CD14-positive monocyte (primary cell): ENCODE results near the gene DDX10. TPM values are rescaled to one million over a fixed set of nuclear protein-coding genes. Genes with fewer than 3 reads are reported as not detected.

Experiments used
- DNase-seq, 3 donors: peaks; one replicate each; pipeline ENCODE4 v3.0.0-alpha.2; 2011 to 2022
- H2AFZ ChIP-seq: 2 replicates; pipeline ENCODE4 v1.6.0; 2012; ENCODE audit warnings: mild to moderate bottlenecking, low read depth, low read length, inconsistent platforms; ENCODE audit not compliant: insufficient read depth, poor library complexity, severe bottlenecking
- H3K27ac ChIP-seq, 2 donors: 1 replicate in 1 of 2; 2 replicates in 1 of 2; pipeline ENCODE4 v1.5.1; 2012 to 2013; ENCODE audit warnings: low read length in 2 of 2, control low read depth in 1 of 2, inconsistent platforms in 1 of 2, low read depth in 1 of 2, mild to moderate bottlenecking in 1 of 2
- H3K27me3 ChIP-seq, 2 donors: one replicate each; pipeline versions ENCODE4 v1.6.0 to v1.6.1; 2011 to 2013; ENCODE audit warnings: low read length in 2 of 2; ENCODE audit not compliant: control insufficient read depth in 2 of 2, insufficient read depth in 2 of 2
- H3K36me3 ChIP-seq, 2 donors: replicated peaks in 1 of 2; 1 replicate in 1 of 2; 2 replicates in 1 of 2; pipeline versions ENCODE4 v1.5.1 to v1.6.1; 2012 to 2013; ENCODE audit warnings: low read length in 2 of 2, control low read depth in 1 of 2, inconsistent platforms in 1 of 2, mild to moderate bottlenecking in 1 of 2; ENCODE audit not compliant: insufficient read depth in 2 of 2, control insufficient read depth in 1 of 2
- H3K4me1 ChIP-seq, 2 donors: 1 replicate in 1 of 2; 2 replicates in 1 of 2; pipeline versions ENCODE4 v1.5.1 to v1.6.1; 2012 to 2013; ENCODE audit warnings: low read length in 2 of 2, control low read depth in 1 of 2, inconsistent platforms in 1 of 2, mild to moderate bottlenecking in 1 of 2, moderate library complexity in 1 of 2; ENCODE audit not compliant: insufficient read depth in 2 of 2, control insufficient read depth in 1 of 2
- H3K4me2 ChIP-seq: replicated peaks from 2 replicates; pipeline ENCODE3; 2012; ENCODE audit warnings: low read length, moderate library complexity, mild to moderate bottlenecking; ENCODE audit not compliant: poor library complexity, severe bottlenecking; ENCODE audit errors: extremely low read depth
- H3K4me3 ChIP-seq, 3 experiments: fragments of 200-600 bp in 1 of 3; sonication (generic) in 1 of 3; replicated peaks in 1 of 3; 1 replicate in 2 of 3; 2 replicates in 1 of 3; pipeline ENCODE4 v1.5.1; 2011 to 2013; ENCODE audit warnings: low read length in 3 of 3, mild to moderate bottlenecking in 3 of 3, control low read depth in 2 of 3, low read depth in 2 of 3, inconsistent platforms in 1 of 3, moderate library complexity in 1 of 3
- H3K79me2 ChIP-seq: 2 replicates; pipeline ENCODE4 v1.6.0; 2012; ENCODE audit warnings: mild to moderate bottlenecking, control low read depth, inconsistent platforms, low read length, moderate library complexity; ENCODE audit not compliant: insufficient read depth
- H3K9ac ChIP-seq: 2 replicates; pipeline ENCODE4 v1.6.0; 2017; ENCODE audit warnings: low read length, mild to moderate bottlenecking; ENCODE audit not compliant: insufficient read depth, poor library complexity, severe bottlenecking
- H3K9me3 ChIP-seq, 2 donors: replicated peaks in 1 of 2; 1 replicate in 1 of 2; 2 replicates in 1 of 2; pipeline versions ENCODE4 v1.5.1 to v1.6.1; 2012 to 2013; ENCODE audit warnings: low read length in 2 of 2, control low read depth in 1 of 2; ENCODE audit not compliant: control insufficient read depth in 1 of 2, insufficient read depth in 1 of 2
- H4K20me1 ChIP-seq: 2 replicates; pipeline ENCODE4 v1.6.0; 2012; ENCODE audit warnings: mild to moderate bottlenecking, low read length, control low read depth, moderate library complexity; ENCODE audit not compliant: insufficient read depth
- H3K27ac Mint-ChIP-seq, 7 donors: one replicate each; pipeline ENCODE4 v1.8.0; 2020; ENCODE audit warnings: mild to moderate bottlenecking in 7 of 7, mixed read lengths in 7 of 7, moderate library complexity in 6 of 7, inconsistent platforms in 2 of 7
- H3K27me3 Mint-ChIP-seq, 3 donors: one replicate each; pipeline ENCODE4 v1.8.0; 2021 to 2022; ENCODE audit warnings: low read depth in 3 of 3, mild to moderate bottlenecking in 3 of 3, mixed read lengths in 3 of 3, moderate library complexity in 3 of 3, inconsistent platforms in 1 of 3
- H3K36me3 Mint-ChIP-seq, 2 donors: one replicate each; pipeline ENCODE4 v1.8.0; 2020; ENCODE audit warnings: mixed read lengths in 2 of 2, inconsistent platforms in 1 of 2, mild to moderate bottlenecking in 1 of 2
- H3K4me1 Mint-ChIP-seq: one replicate; pipeline ENCODE4 v1.8.0; 2020; ENCODE audit warnings: mild to moderate bottlenecking, mixed read lengths
- H3K4me3 Mint-ChIP-seq, 2 donors: one replicate each; pipeline ENCODE4 v1.8.0; 2020; ENCODE audit warnings: mild to moderate bottlenecking in 2 of 2, mixed read lengths in 2 of 2, moderate library complexity in 1 of 2
- H3K9me3 Mint-ChIP-seq, 7 donors: one replicate each; pipeline ENCODE4 v1.8.0; 2020 to 2022; ENCODE audit warnings: mixed read lengths in 7 of 7, mild to moderate bottlenecking in 6 of 7, moderate library complexity in 6 of 7, inconsistent platforms in 2 of 7
- WGBS: methylation state at CpG from one replicate; pipeline ENCODE4 v1.1.5; 2013; ENCODE audit warnings: missing lambda C conversion rate; ENCODE audit not compliant: insufficient coverage; 5-methylcytosine and 5-hydroxymethylcytosine counted together
- intact Hi-C, 2 donors: fragments of 100-400 bp; cut with micrococcal nuclease; formaldehyde crosslinking; loops; one replicate each; pipeline versions ENCODE4 v1.15.0 to v1.15.1; 2023
- polyA plus RNA-seq, 3 donors: library from polyadenylated mRNA; depleted of rRNA in 1 of 3; unstranded in 2 of 3; stranded (reverse) in 1 of 3; fragments of 300-500 nt in 2 of 3; fragments of >200 nt in 1 of 3; fragmentation: Illumina TruSeq in 2 of 3; gene quantifications; 1 replicate in 2 of 3; 2 replicates in 1 of 3; pipeline ENCODE4 v1.2.3, GENCODE V29; 2012 to 2021
- TF ChIP-seq, protein P1 (sequence below): fragments of 200-600 bp; IDR thresholded peaks from one replicate; pipeline ENCODE4 v1.8.0; 2022; ENCODE audit warnings: antibody characterized with exemption, mild to moderate bottlenecking

The DDX10 gene
- polyA plus RNA-seq, 3 donors: 5.0 to 6.3 (median 5.3) TPM

DNA sequence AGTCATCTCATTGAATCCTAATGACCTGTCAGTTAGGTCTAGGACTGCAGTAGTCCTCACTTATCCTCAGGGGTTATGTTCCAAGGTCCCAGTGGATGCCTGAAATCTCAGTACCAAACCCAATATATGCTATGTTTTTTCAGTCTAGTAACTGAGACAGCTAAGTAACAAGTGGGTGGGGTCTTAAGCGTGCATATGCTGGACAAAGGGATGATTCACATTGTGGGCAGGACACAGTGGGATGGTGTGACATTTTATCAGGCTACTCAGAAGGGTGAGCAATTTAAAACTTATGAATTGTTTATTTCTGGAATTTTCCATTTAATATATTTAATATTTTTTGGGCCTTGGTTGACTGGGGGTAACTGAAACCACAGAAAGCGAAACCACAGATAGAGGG, 29.0 kb downstream of the DDX10 start:
- H3K4me3 Mint-ChIP-seq: no peak overlapping the region
- H3K27ac Mint-ChIP-seq: peak overlapping the region in 1 of 7 donors; percentile 24
- H3K9me3 ChIP-seq: no peaks in the 10 kb centered on the region
- H3K36me3 ChIP-seq: peaks cover 37 to 68% of the 10 kb centered on the region in 2 donors
- H3K4me2 ChIP-seq: no peak overlapping the region
- no peaks in the 10 kb centered on the region for H3K4me1 ChIP-seq
- H3K27ac ChIP-seq: no peak overlapping the region
- TF ChIP-seq, protein P1, sequence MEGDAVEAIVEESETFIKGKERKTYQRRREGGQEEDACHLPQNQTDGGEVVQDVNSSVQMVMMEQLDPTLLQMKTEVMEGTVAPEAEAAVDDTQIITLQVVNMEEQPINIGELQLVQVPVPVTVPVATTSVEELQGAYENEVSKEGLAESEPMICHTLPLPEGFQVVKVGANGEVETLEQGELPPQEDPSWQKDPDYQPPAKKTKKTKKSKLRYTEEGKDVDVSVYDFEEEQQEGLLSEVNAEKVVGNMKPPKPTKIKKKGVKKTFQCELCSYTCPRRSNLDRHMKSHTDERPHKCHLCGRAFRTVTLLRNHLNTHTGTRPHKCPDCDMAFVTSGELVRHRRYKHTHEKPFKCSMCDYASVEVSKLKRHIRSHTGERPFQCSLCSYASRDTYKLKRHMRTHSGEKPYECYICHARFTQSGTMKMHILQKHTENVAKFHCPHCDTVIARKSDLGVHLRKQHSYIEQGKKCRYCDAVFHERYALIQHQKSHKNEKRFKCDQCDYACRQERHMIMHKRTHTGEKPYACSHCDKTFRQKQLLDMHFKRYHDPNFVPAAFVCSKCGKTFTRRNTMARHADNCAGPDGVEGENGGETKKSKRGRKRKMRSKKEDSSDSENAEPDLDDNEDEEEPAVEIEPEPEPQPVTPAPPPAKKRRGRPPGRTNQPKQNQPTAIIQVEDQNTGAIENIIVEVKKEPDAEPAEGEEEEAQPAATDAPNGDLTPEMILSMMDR: no peak
- no peaks in the 10 kb centered on the region for H4K20me1 ChIP-seq
- H3K36me3 Mint-ChIP-seq: peaks cover 55 to 64% of the 10 kb centered on the region in 2 donors
- no peaks in the 10 kb centered on the region for H3K4me1 Mint-ChIP-seq
- no peaks in the 10 kb centered on the region for H3K27me3 ChIP-seq
- no peaks in the 10 kb centered on the region for H3K9me3 Mint-ChIP-seq
- no peak overlapping the region for H2AFZ ChIP-seq
- no peak for DNase-seq
- no peaks in the 10 kb centered on the region for H3K79me2 ChIP-seq
- no CpG with 5 or more reads among the region's 2 CpGs for WGBS
- no peaks in the 10 kb centered on the region for H3K27me3 Mint-ChIP-seq
- intact Hi-C loops: no loop called here
- H3K4me3 ChIP-seq: no peak overlapping the region
- H3K9ac ChIP-seq: no peak overlapping the region

DNA sequence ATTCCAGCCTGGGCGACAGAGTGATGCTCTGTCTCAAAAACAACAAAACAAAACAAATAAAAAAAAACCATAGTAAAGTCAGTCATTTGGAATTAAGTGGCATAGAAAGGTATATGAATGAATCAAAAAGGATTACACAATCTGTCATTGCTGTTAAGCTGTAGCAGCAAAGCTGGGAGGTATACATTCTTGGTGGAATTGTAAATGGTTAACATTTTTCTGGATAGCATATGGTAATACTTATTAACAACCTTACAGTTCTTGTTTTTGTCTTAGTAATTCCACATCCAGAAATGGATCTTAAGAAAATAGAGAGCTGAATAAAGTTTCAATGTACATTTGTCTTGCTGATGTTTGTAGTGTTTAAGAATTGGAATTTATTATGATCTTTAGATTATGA, 30.0 kb downstream of the DDX10 start:
- intact Hi-C loops: no loop called here
- H3K9me3 Mint-ChIP-seq: no peaks in the 10 kb centered on the region
- H3K27ac ChIP-seq: no peak overlapping the region
- peaks cover 27 to 66% of the 10 kb centered on the region in 2 donors for H3K36me3 ChIP-seq
- no peaks in the 10 kb centered on the region for H4K20me1 ChIP-seq
- peaks cover 51 to 57% of the 10 kb centered on the region in 2 donors for H3K36me3 Mint-ChIP-seq
- no peaks in the 10 kb centered on the region for H3K27me3 Mint-ChIP-seq
- no peaks in the 10 kb centered on the region for H3K4me1 ChIP-seq
- no peak overlapping the region for H3K4me2 ChIP-seq
- no peaks in the 10 kb centered on the region for H3K27me3 ChIP-seq
- DNase-seq: no peak
- H3K4me3 Mint-ChIP-seq: no peak overlapping the region
- H3K27ac Mint-ChIP-seq: no peak overlapping the region
- no peaks in the 10 kb centered on the region for H3K9me3 ChIP-seq
- no peak overlapping the region for H2AFZ ChIP-seq
- H3K4me1 Mint-ChIP-seq: no peaks in the 10 kb centered on the region
- WGBS: no CpG with 5 or more reads among the region's 1 CpG
- H3K79me2 ChIP-seq: no peaks in the 10 kb centered on the region
- TF ChIP-seq, protein P1: no peak
- no peak overlapping the region for H3K4me3 ChIP-seq
- H3K9ac ChIP-seq: no peak overlapping the region
